ENCODE data around the gene KRTAP3-2.

DNA sequence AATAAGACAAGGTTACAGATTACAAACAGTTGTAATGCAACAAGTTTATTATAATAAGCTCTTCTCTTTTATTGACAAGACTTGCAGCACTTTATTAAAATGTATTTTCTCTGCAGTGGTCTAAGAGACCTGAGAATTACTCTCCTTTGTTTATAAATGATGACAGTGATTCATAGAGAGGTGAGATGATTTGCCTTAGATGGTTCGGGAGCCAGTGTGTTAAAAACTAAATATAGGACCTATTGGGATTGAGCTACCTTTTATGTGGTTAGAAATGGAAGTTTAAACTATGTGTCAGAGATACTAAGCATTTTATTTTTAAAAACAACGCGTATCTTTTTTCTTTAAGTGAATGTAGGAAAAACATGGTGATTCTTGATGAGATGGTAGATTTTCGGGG, 2.9 kb downstream of the KRTAP3-2 start:
- TF ChIP-seq CTCF (IDR thresholded peaks at IDR 0.05; ENCODE audit: insufficient read depth, low read length): no peak
- no peak for TF ChIP-seq POLR2AphosphoS5 (IDR thresholded peaks at IDR 0.05; ENCODE audit: low read depth)
- no peak for TF ChIP-seq SPI1 (IDR thresholded peaks at IDR 0.05; ENCODE audit: borderline replicate concordance, low read depth)

All from HL-60 (cell line).